ENCODE measurements around the gene TEDDM1.

- TF ChIP-seq CTCF (conservative IDR thresholded peaks at IDR 0.05; ENCODE audit: low read depth in 2 of 2): no peak
- no peak for TF ChIP-seq EZH2 (IDR thresholded peaks at IDR 0.05; ENCODE audit: low read depth, unreplicated experiment)
- TF ChIP-seq CREB1 (CRISPR knock-in tag; IDR thresholded peaks at IDR 0.05; ENCODE audit: low read depth): peak; percentile 69; the same call in 1 of the 2 replicates
- no peak for TF ChIP-seq EZH2phosphoT487 (IDR thresholded peaks at IDR 0.05; ENCODE audit: unreplicated experiment)
- no peak for TF ChIP-seq REST (IDR thresholded peaks at IDR 0.05; ENCODE audit: unreplicated experiment)
Measured at GRCh38 chr1:182391362-182392049, 9.0 kb downstream of the TEDDM1 start, which contains the start of gene GLUL.

All from GM23338 (cell line).